Neural crest cell (in vitro differentiated cells): Measurements from ENCODE around the gene ABCA1. TPM values are rescaled to one million over a fixed set of nuclear protein-coding genes. Genes with fewer than 3 reads are reported as not detected.

Source experiments
- DNase-seq: peaks from one replicate; pipeline ENCODE4 v3.0.0; 2021; ENCODE audit warnings: low read depth, mixed read lengths, low spot score
- H3K27ac Mint-ChIP-seq: one replicate; pipeline ENCODE4 v1.8.0; 2021; ENCODE audit warnings: mild to moderate bottlenecking, mixed read lengths; ENCODE audit not compliant: unreplicated experiment
- H3K27me3 Mint-ChIP-seq: 2 replicates; pipeline ENCODE4 v1.8.0; 2021; ENCODE audit warnings: low read depth, mild to moderate bottlenecking, mixed read lengths
- H3K36me3 Mint-ChIP-seq: 2 replicates; pipeline ENCODE4 v1.8.0; 2021; ENCODE audit warnings: low read depth, mild to moderate bottlenecking, mixed read lengths
- H3K4me1 Mint-ChIP-seq: 2 replicates; pipeline ENCODE4 v1.8.0; 2021; ENCODE audit warnings: mixed read lengths
- H3K4me3 Mint-ChIP-seq: one replicate; pipeline ENCODE4 v1.8.0; 2021; ENCODE audit warnings: mild to moderate bottlenecking, mixed read lengths
- H3K9me3 Mint-ChIP-seq: 2 replicates; pipeline ENCODE4 v1.8.0; 2021; ENCODE audit warnings: mixed read lengths
- CTCF ChIP-seq: fragments of 200-600 bp; sonication (generic); conservative IDR thresholded peaks from 2 replicates; pipeline ENCODE4 v1.5.0; 2021; ENCODE audit warnings: antibody characterized with exemption, mild to moderate bottlenecking
- total RNA-seq: library from RNA; stranded (reverse); gene quantifications from 2 replicates; pipeline ENCODE4 v1.2.1, GENCODE V29; 2021

The ABCA1 gene
- total RNA-seq, 1 donor from 2014 or later: 6.5 TPM

GRCh38 chr9:104882086-104882485, 45.9 kb downstream of the ABCA1 start:
- Mint-ChIP-seq H3K36me3 (peaks cover 2% of the 10 kb centered on the region), H3K9me3 (no peaks in the 10 kb centered on the region), H3K4me3 (no peak overlapping the region), H3K27ac (no peak overlapping the region), H3K27me3 (no peaks in the 10 kb centered on the region), H3K4me1 (peaks cover 6% of the 10 kb centered on the region)
- DNase-seq: no peak
- TF ChIP-seq CTCF: no peak

- no peaks in the 10 kb centered on the region for H3K4me1 Mint-ChIP-seq
- no peak for TF ChIP-seq CTCF
- H3K9me3 Mint-ChIP-seq: no peaks in the 10 kb centered on the region
- H3K36me3 Mint-ChIP-seq: peaks cover 2% of the 10 kb centered on the region
- H3K27me3 Mint-ChIP-seq: no peaks in the 10 kb centered on the region
- DNase-seq: no peak
- no peak overlapping the region for H3K4me3 Mint-ChIP-seq
- H3K27ac Mint-ChIP-seq: no peak overlapping the region
These were observed 48.2 kb downstream of the ABCA1 start for GRCh38 chr9:104879555-104880309.

GRCh38 chr9:104876587-104876986, 51.4 kb downstream of the ABCA1 start:
- no peak overlapping the region for H3K27ac Mint-ChIP-seq
- no peaks in the 10 kb centered on the region for H3K9me3 Mint-ChIP-seq
- TF ChIP-seq CTCF: no peak
- H3K4me1 Mint-ChIP-seq: no peaks in the 10 kb centered on the region
- no peak overlapping the region for H3K4me3 Mint-ChIP-seq
- no peak for DNase-seq
- H3K36me3 Mint-ChIP-seq: no peaks in the 10 kb centered on the region
- no peaks in the 10 kb centered on the region for H3K27me3 Mint-ChIP-seq

GRCh38 chr9:104875897-104876296, 52.1 kb downstream of the ABCA1 start:
- no peaks in the 10 kb centered on the region for H3K27me3 Mint-ChIP-seq
- no peaks in the 10 kb centered on the region for H3K4me1 Mint-ChIP-seq
- no peak overlapping the region for H3K27ac Mint-ChIP-seq
- H3K9me3 Mint-ChIP-seq: no peaks in the 10 kb centered on the region
- DNase-seq: no peak
- no peak for TF ChIP-seq CTCF
- H3K4me3 Mint-ChIP-seq: no peak overlapping the region
- no peaks in the 10 kb centered on the region for H3K36me3 Mint-ChIP-seq

GRCh38 chr9:104875320-104875719, 52.6 kb downstream of the ABCA1 start:
- Mint-ChIP-seq H3K9me3 (no peaks in the 10 kb centered on the region), H3K4me1 (no peaks in the 10 kb centered on the region), H3K4me3 (no peak overlapping the region), H3K27ac (no peak overlapping the region), H3K27me3 (no peaks in the 10 kb centered on the region), H3K36me3 (no peaks in the 10 kb centered on the region)
- no peak for DNase-seq
- no peak for TF ChIP-seq CTCF
